GM12878 (cell line): ENCODE measurements around the gene STEAP2. TPM values are rescaled to one million over a fixed set of nuclear protein-coding genes. Genes with fewer than 3 reads are reported as not detected.

Source experiments
- ATF7 ChIP-seq: fragments of 450-650 bp; IDR thresholded peaks from 2 replicates; pipeline ENCODE4 v1.6.1; 2016; ENCODE audit warnings: low read depth, mild to moderate bottlenecking
- CBX3 ChIP-seq: fragments of 200-600 bp; sonication (generic); IDR thresholded peaks from 2 replicates; pipeline ENCODE4 v1.6.1; 2016; ENCODE audit warnings: low read depth, borderline replicate concordance
- CTCF ChIP-seq, 3 experiments: IDR thresholded peaks in 2 of 3; conservative IDR thresholded peaks in 1 of 3; 2 replicates each; pipeline ENCODE4 v1.5.1; 2011; ENCODE audit warnings: low read depth in 3 of 3, low read length in 3 of 3, mild to moderate bottlenecking in 3 of 3, control low read depth in 2 of 3, moderate library complexity in 2 of 3, inconsistent platforms in 1 of 3, mixed read lengths in 1 of 3; ENCODE audit not compliant: control insufficient read depth in 2 of 3, insufficient read depth in 1 of 3; ENCODE audit errors: extremely low read depth in 1 of 3
- FOXK2 ChIP-seq: fragments of 450-650 bp; IDR thresholded peaks from 2 replicates; pipeline ENCODE4 v1.6.1; 2017; ENCODE audit warnings: mild to moderate bottlenecking, moderate library complexity
- GABPA ChIP-seq: IDR thresholded peaks from 2 replicates; pipeline ENCODE4 v1.6.1; 2014; ENCODE audit warnings: antibody characterized with exemption, low read depth, mild to moderate bottlenecking, inconsistent platforms
- HSF1 ChIP-seq: fragments of 150-350 bp; IDR thresholded peaks from 2 replicates; pipeline ENCODE4 v1.6.1; 2014; ENCODE audit warnings: mild to moderate bottlenecking, low read depth, low read length
- MEF2B ChIP-seq: fragments of 450-650 bp; IDR thresholded peaks from 2 replicates; pipeline ENCODE4 v1.6.1; 2018; ENCODE audit warnings: mild to moderate bottlenecking, moderate library complexity; ENCODE audit not compliant: partially characterized antibody, poor library complexity, severe bottlenecking
- MTA3 ChIP-seq: IDR thresholded peaks from 2 replicates; pipeline ENCODE4 v1.6.1; 2012; ENCODE audit warnings: low read length, inconsistent platforms, borderline replicate concordance
- POLR2A ChIP-seq: IDR thresholded peaks from 2 replicates; pipeline ENCODE4 v1.6.1; 2011; ENCODE audit warnings: low read depth, mild to moderate bottlenecking, low read length
- PRDM15 ChIP-seq: fragments of 450-650 bp; formaldehyde crosslinking; IDR thresholded peaks from 2 replicates; pipeline ENCODE4 v1.4.0; 2020; ENCODE audit warnings: mild to moderate bottlenecking, moderate library complexity
- RAD51 ChIP-seq: fragments of 450-650 bp; IDR thresholded peaks from 2 replicates; pipeline ENCODE4 v1.6.1; 2016; ENCODE audit warnings: moderate library complexity, mild to moderate bottlenecking, inconsistent platforms
- RUNX3 ChIP-seq: IDR thresholded peaks from 2 replicates; pipeline ENCODE4 v1.6.1; 2012; ENCODE audit warnings: low read length, inconsistent platforms
- TAF1 ChIP-seq: IDR thresholded peaks from 2 replicates; pipeline ENCODE4 v1.6.1; 2011; ENCODE audit warnings: mild to moderate bottlenecking, low read depth, low read length, borderline replicate concordance
- WRNIP1 ChIP-seq: IDR thresholded peaks from 2 replicates; pipeline ENCODE4 v1.6.1; 2011; ENCODE audit warnings: low read depth, low read length, improper control_type of control experiment, borderline replicate concordance
- ZNF207 ChIP-seq: fragments of 450-650 bp; IDR thresholded peaks from 2 replicates; pipeline ENCODE4 v1.6.1; 2014; ENCODE audit warnings: antibody characterized with exemption, mild to moderate bottlenecking, borderline replicate concordance
- ZNF217 ChIP-seq: fragments of 450-650 bp; IDR thresholded peaks from 2 replicates; pipeline ENCODE4 v1.6.1; 2017; ENCODE audit warnings: antibody characterized with exemption, mild to moderate bottlenecking
- ZNF24 ChIP-seq: fragments of 450-650 bp; IDR thresholded peaks from 2 replicates; pipeline ENCODE4 v1.6.1; 2017; ENCODE audit warnings: antibody characterized with exemption, mild to moderate bottlenecking
- ZNF622 ChIP-seq: fragments of 450-650 bp; IDR thresholded peaks from 2 replicates; pipeline ENCODE4 v1.6.1; 2017; ENCODE audit warnings: mild to moderate bottlenecking, inconsistent platforms
- ZNF687 ChIP-seq: fragments of 450-650 bp; IDR thresholded peaks from 2 replicates; pipeline ENCODE4 v1.6.1; 2017; ENCODE audit warnings: mild to moderate bottlenecking, moderate library complexity
- polyA plus RNA-seq, 11 experiments: library from polyadenylated mRNA; depleted of rRNA in 4 of 11; unstranded in 6 of 11; stranded (reverse) in 5 of 11; fragments of >200 nt; fragmentation: Nextera tagmentation in 4 of 11; fragmentation: Illumina TruSeq in 1 of 11; extraction: Ambion mirVana in 4 of 11; extraction: Trizol in 1 of 11; gene quantifications; 1 replicate in 1 of 11; 2 replicates in 10 of 11; pipeline versions ENCODE4 v1.2.1 to v1.2.3, GENCODE V29; 2011 to 2016; ENCODE audit warnings: inconsistent platforms in 2 of 11, missing spikeins in 2 of 11, low read depth in 1 of 11
- total RNA-seq, 4 experiments: library from RNA; depleted of rRNA in 3 of 4; stranded (reverse); fragments of >200 nt in 3 of 4; fragmentation: Illumina TruSeq in 1 of 4; extraction: Trizol in 1 of 4; gene quantifications; 2 replicates each; pipeline versions ENCODE4 v1.2.1 to v1.2.3, GENCODE V29; 2013 to 2021

Gene STEAP2
- total and polyA plus RNA-seq, 10 of the 15 experiments (the other 5 are each of a cell fraction or from before 2014, with no cell fraction given), result 0.64 to 17.6 (median 1.8) TPM

- TF ChIP-seq GABPA, result 0 out of 2 replicates have a peak, but pooled peaks have one; percentile 19
- no peak for TF ChIP-seq HSF1
- peak; percentile 65 for TF ChIP-seq ZNF24
- no peak for TF ChIP-seq MTA3
- TF ChIP-seq FOXK2, result no peak
- no peak for TF ChIP-seq POLR2A
- TF ChIP-seq ZNF687, result peak; percentile 90
- TF ChIP-seq RAD51, result peak; percentile 43; the same call in 1 of the 2 replicates
- TF ChIP-seq WRNIP1, result no peak
- no peak for TF ChIP-seq TAF1
- TF ChIP-seq ZNF217, result peak; percentile 95
- peak; percentile 98 for TF ChIP-seq ATF7
- no peak for TF ChIP-seq PRDM15
- no peak for TF ChIP-seq ZNF207
- TF ChIP-seq CTCF (IDR thresholded peaks at IDR 0.05 in 2 of 3, conservative IDR thresholded peaks at IDR 0.05 in 1 of 3; ENCODE audit: control insufficient read depth in 2 of 3, extremely low read depth in 1 of 3, insufficient read depth in 1 of 3, low read depth in 3 of 3, low read length in 3 of 3), result no peak
- TF ChIP-seq RUNX3, result peak; percentile 40; the same call in 1 of the 2 replicates
- no peak for TF ChIP-seq ZNF622
- TF ChIP-seq CBX3, result no peak
- peak; percentile 66 for TF ChIP-seq MEF2B
Measured at GRCh38 chr7:90242369-90243168, 31.0 kb downstream of the STEAP2 start (continued).
